Measurements from ENCODE around the gene CISD1. TPM values are rescaled to one million over a fixed set of nuclear protein-coding genes. Genes with fewer than 3 reads are reported as not detected.

CISD1 gene
- total RNA-seq, 1 donor from 2014 or later, result 41.4 TPM

DNA sequence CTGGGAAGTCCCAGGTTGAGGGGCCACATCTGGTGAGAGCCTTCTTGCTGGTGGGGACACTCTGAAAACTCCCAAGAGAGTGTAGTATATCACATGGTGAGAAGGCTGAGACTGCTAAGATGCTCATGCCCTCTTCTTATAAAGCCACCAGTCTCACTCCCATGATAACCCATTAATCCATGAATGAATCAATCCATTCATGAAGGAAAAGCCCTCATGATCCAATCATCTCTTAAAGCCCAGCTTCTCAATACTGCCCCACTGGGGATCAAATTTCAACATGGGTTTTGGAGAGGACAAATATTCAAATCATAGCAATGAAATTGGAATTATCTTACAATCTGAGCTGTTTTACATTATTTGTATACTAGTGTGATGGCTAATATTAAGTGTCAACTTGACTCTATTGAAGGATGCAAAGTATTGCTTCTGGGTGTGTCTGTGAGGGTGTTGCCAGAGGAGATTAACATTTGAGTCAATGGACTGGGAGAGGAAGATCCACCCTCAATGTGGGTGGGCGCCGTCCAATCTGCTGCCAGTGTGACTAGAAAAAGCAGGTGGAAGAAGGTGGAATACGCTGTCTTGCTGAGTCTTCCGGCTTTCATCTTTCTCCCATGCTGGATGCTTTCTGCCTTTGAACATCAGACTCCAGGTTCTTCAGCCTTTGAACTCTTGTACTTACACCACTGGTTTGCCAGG is 51.5 kb downstream of the CISD1 start:
- H3K9me3 Mint-ChIP-seq, result no peaks in the 10 kb centered on the region
- no peaks in the 10 kb centered on the region for H3K27me3 Mint-ChIP-seq
- TF ChIP-seq, protein P1, sequence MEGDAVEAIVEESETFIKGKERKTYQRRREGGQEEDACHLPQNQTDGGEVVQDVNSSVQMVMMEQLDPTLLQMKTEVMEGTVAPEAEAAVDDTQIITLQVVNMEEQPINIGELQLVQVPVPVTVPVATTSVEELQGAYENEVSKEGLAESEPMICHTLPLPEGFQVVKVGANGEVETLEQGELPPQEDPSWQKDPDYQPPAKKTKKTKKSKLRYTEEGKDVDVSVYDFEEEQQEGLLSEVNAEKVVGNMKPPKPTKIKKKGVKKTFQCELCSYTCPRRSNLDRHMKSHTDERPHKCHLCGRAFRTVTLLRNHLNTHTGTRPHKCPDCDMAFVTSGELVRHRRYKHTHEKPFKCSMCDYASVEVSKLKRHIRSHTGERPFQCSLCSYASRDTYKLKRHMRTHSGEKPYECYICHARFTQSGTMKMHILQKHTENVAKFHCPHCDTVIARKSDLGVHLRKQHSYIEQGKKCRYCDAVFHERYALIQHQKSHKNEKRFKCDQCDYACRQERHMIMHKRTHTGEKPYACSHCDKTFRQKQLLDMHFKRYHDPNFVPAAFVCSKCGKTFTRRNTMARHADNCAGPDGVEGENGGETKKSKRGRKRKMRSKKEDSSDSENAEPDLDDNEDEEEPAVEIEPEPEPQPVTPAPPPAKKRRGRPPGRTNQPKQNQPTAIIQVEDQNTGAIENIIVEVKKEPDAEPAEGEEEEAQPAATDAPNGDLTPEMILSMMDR (conservative IDR thresholded peaks at IDR 0.05), result no peak
- no peak overlapping the region for H3K4me3 Mint-ChIP-seq
- H3K27ac Mint-ChIP-seq, result no peak overlapping the region
- no peaks in the 10 kb centered on the region for H3K36me3 Mint-ChIP-seq
- peaks cover 6% of the 10 kb centered on the region for H3K4me1 Mint-ChIP-seq (ENCODE audit: unreplicated experiment)
- no peak for DNase-seq (ENCODE audit: extremely low spot score, unreplicated experiment)

DNA sequence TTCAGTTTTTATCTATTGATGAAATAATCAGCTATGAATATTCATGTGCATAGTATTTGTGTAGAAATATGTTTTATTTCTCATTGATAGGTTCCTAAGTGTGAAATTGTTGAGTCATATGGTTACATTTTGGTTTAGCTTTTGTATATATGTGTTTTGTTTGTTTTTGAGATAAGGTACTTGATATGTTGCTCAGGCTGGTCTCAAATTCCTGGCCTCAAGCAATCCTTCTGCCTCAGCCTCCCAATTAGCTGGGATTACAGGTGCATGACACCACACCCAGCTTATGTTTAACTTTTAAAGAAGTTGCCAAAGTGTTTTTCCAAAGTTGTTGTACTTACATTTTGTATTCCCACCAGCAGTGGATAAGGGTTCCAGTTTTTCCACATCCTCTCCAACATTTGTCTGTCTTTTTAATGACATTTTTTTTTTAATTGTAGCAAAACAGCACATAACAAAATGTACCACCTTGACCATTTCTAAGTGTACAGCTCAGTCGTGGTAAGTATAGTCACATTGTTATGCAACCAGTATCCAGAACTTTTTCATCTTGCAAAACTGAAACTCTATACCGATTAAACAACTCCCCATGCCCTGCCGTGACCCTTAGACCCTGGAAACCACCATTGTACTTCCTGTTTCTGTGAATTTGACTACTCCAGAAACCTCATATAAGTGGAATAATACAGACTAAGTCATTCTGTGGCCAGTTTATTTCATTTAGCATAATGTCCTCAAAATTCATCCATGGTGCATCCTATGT is 53.3 kb downstream of the CISD1 start:
- no peak for DNase-seq (ENCODE audit: extremely low spot score, unreplicated experiment)
- Mint-ChIP-seq H3K9me3 (no peaks in the 10 kb centered on the region), H3K4me3 (no peak overlapping the region), H3K27me3 (no peaks in the 10 kb centered on the region), H3K27ac (no peak overlapping the region), H3K36me3 (no peaks in the 10 kb centered on the region), H3K4me1 (ENCODE audit: unreplicated experiment) (peaks cover 6% of the 10 kb centered on the region)
- TF ChIP-seq, protein P1 (conservative IDR thresholded peaks at IDR 0.05), result no peak

DNA sequence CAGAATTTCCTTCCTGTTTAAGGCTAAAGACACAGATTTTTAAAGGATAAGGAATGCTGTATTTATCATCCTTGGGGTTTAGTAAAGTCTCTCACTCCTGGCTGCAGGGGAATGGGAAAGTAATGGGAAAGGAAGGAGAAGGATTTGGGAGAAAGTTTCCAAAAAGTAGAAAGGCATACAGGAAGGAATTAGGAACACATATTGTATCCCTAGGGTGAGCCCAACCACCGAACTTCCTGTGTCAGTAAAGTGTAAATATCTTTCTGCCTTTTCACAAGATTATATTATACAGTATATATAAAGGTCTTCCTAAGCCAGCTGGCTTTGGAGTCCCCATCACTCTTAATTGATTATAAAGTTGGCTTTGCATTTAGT is 53.9 kb downstream of the CISD1 start:
- no peak overlapping the region for H3K4me3 Mint-ChIP-seq
- H3K9me3 Mint-ChIP-seq, result no peaks in the 10 kb centered on the region
- no peak for DNase-seq (ENCODE audit: extremely low spot score, unreplicated experiment)
- TF ChIP-seq, protein P1 (conservative IDR thresholded peaks at IDR 0.05), result no peak
- H3K36me3 Mint-ChIP-seq, result no peaks in the 10 kb centered on the region
- H3K27ac Mint-ChIP-seq, result no peak overlapping the region
- H3K27me3 Mint-ChIP-seq, result no peaks in the 10 kb centered on the region
- peaks cover 6% of the 10 kb centered on the region for H3K4me1 Mint-ChIP-seq (ENCODE audit: unreplicated experiment)

DNA sequence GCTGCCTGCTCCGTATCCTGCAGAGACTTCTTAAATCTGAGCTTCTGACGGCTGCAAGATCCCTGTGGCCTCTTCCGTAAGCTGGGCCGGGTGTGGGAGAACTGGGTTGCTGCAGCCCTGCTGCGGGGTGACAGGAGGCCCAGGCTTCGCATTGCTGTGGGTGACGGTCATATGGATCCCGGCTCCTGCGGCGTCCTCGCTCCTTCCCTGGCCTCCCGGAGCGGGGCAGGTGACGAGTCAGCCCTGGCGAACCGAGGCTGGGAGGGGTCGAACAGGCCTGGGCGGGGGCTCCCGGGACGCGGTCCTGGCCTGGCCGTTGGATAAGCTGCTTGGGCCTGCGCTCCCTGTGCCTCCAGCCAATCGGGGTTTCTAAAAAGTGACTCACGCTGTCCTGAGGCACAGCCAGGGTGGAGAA is 58.0 kb downstream of the CISD1 start:
- H3K4me3 Mint-ChIP-seq, result no peak overlapping the region
- H3K36me3 Mint-ChIP-seq, result no peaks in the 10 kb centered on the region
- TF ChIP-seq, protein P1 (conservative IDR thresholded peaks at IDR 0.05), result no peak
- peaks cover 5% of the 10 kb centered on the region for H3K27me3 Mint-ChIP-seq
- peaks cover 6% of the 10 kb centered on the region for H3K4me1 Mint-ChIP-seq (ENCODE audit: unreplicated experiment)
- no peak overlapping the region for H3K27ac Mint-ChIP-seq
- DNase-seq (ENCODE audit: extremely low spot score, unreplicated experiment), result no peak
- H3K9me3 Mint-ChIP-seq, result no peaks in the 10 kb centered on the region

DNA sequence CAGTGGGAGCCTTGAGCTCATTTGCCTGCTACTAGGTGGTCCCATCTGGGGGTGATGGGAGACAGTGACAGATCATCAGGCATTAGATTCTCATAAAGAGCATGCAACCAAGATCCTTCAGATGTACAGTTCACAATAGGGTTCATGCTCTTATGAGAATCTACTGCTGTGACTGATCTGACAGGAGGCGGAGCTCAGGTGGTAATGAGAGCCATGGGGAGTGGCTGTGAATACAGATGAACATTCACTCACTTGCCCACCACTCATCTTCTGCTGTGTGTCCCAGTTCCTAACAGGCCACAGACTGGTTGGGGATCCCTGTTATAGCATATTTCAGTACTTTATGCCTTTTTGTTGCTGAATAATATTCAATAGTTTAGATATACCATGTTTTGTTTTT is 59.3 kb downstream of the CISD1 start:
- no peak for DNase-seq (ENCODE audit: extremely low spot score, unreplicated experiment)
- H3K36me3 Mint-ChIP-seq, result no peaks in the 10 kb centered on the region
- H3K4me3 Mint-ChIP-seq, result no peak overlapping the region
- H3K4me1 Mint-ChIP-seq (ENCODE audit: unreplicated experiment), result no peaks in the 10 kb centered on the region
- H3K9me3 Mint-ChIP-seq, result no peaks in the 10 kb centered on the region
- H3K27ac Mint-ChIP-seq, result no peak overlapping the region
- H3K27me3 Mint-ChIP-seq, result peaks cover 5% of the 10 kb centered on the region
- TF ChIP-seq, protein P1 (conservative IDR thresholded peaks at IDR 0.05), result no peak
